ENCODE measurements around the gene EGLN2. TPM values are rescaled to one million over a fixed set of nuclear protein-coding genes. Genes with fewer than 3 reads are reported as not detected.
A peak's percentile ranks its signal among the peaks of the same experiment; 100 is the strongest.

The EGLN2 gene
- total RNA-seq, 1 donor from 2014 or later = 147 TPM

DNA sequence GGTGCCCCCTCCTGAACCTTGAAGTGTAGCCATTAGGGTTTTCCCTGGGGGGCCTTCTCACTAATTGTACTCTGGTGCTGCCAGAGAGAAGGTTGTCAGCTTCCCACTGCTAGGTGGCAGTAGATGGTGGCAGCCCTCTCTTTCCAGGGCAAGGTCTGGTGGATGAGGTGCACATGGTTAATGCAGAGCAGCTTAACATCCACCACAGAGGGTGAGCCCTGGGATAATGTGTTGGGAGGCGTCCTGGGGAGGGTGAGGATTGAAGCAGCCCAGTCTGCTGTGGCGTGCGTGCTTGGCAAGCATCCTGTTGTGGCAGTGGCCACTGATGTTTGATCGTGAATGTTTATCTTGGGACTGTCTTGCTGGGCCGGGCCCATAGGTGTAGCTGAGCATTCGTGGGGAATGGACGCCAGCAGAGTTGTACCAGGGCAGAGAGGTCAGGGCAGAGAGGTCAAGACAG is 5.8 kb downstream of the EGLN2 start:
- peak overlapping the region; percentile 92 for H3K27ac Mint-ChIP-seq
- TF ChIP-seq CTCF (IDR thresholded peaks at IDR 0.05) = no peak
- no peak for ATAC-seq (ENCODE audit: low read depth)
- ChIA-PET POLR2A (interaction anchor here (0.6 to 4.6 kb wide), 4 partner anchors 27 to 88 kb away, joined by 3 to 50 read pairs (median 7); partner anchors contain the start of genes ACTMAP, COQ8B, ITPKC and RAB4B), CTCF (interaction anchor here (1.3 to 4.2 kb wide), 5 partner anchors 14 to 141 kb away, joined by 3 to 25 read pairs (median 5); partner anchors contain the start of genes COQ8B and RAB4B)
- H3K4me1 Mint-ChIP-seq = peaks cover 89% of the 10 kb centered on the region
- intact Hi-C loops (cut with micrococcal nuclease) = no loop called here
- H3K4me3 Mint-ChIP-seq = peak overlapping the region; percentile 15
- peaks cover 82% of the 10 kb centered on the region for H3K36me3 Mint-ChIP-seq (ENCODE audit: low read depth)
- no peaks in the 10 kb centered on the region for H3K27me3 Mint-ChIP-seq
- H3K9me3 Mint-ChIP-seq = no peaks in the 10 kb centered on the region
- no peak for DNase-seq

GRCh38 chr19:40805258-40805868 is 6.4 kb downstream of the EGLN2 start:
- no peaks in the 10 kb centered on the region for H3K27me3 Mint-ChIP-seq
- H3K36me3 Mint-ChIP-seq (ENCODE audit: low read depth) = peaks cover 81% of the 10 kb centered on the region
- peaks cover 87% of the 10 kb centered on the region for H3K4me1 Mint-ChIP-seq
- ATAC-seq (ENCODE audit: low read depth) (no peak), DNase-seq (no peak)
- H3K27ac Mint-ChIP-seq = peak overlapping the region; percentile 92
- intact Hi-C loops (cut with micrococcal nuclease) = no loop called here
- TF ChIP-seq CTCF (IDR thresholded peaks at IDR 0.05) = no peak
- CTCF ChIA-PET = interaction anchor here (1.3 to 4.2 kb wide), 5 partner anchors 14 to 142 kb away, joined by 3 to 25 read pairs (median 5); partner anchors contain the start of genes COQ8B and RAB4B
- POLR2A ChIA-PET = interaction anchor here (1.0 to 4.6 kb wide), 4 partner anchors 19 to 89 kb away, joined by 3 to 50 read pairs (median 10); partner anchors contain the start of genes ACTMAP, COQ8B, ITPKC and RAB4B
- no peak overlapping the region for H3K4me3 Mint-ChIP-seq
- H3K9me3 Mint-ChIP-seq = no peaks in the 10 kb centered on the region

DNA sequence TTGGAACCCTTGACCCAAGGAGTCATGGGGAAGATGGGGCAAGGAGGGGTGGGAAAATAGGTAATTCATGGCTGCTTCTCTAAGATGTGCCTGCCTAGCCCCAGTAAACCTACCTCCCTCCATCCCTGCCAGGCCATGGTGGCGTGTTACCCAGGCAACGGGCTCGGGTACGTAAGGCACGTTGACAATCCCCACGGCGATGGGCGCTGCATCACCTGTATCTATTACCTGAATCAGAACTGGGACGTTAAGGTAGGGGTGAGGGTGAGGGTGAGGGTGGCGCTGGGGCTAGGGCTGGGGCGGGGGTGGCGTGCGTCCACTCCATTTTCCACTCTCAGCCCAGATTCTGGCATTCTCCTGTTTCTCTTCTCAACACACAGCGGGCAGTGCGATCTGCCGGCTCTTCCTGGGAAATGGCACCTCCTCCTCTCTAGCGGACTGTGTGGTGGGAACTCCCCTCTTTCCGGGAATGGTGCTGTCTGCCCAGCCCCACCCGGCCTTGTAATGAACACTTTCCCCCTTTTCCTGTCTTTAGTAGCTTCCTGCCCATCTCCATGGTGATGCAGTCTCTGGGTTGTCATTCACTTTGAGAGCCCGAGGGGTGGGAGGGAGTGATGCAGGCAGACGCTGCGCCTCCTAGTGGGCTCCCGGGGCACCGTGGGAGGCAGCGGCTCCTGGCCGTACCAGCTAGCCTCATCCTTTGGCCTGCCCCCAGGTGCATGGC is 7.6 kb downstream of the EGLN2 start:
- H3K36me3 Mint-ChIP-seq (ENCODE audit: low read depth) = peaks cover 75% of the 10 kb centered on the region
- H3K27me3 Mint-ChIP-seq = no peaks in the 10 kb centered on the region

GRCh38 chr19:40807147-40808020 is 8.4 kb downstream of the EGLN2 start:
- Mint-ChIP-seq H3K27ac (peak overlapping the region; percentile 87), H3K27me3 (no peaks in the 10 kb centered on the region), H3K9me3 (no peaks in the 10 kb centered on the region), H3K4me3 (peak overlapping the region; percentile 69), H3K36me3 (ENCODE audit: low read depth) (peaks cover 67% of the 10 kb centered on the region), H3K4me1 (peaks cover 84% of the 10 kb centered on the region)
- no peak for TF ChIP-seq CTCF (IDR thresholded peaks at IDR 0.05)
- intact Hi-C loops (cut with micrococcal nuclease) = loop anchor here (1.0 kb wide), 2 partner anchors 9 to 145 kb away; no protein-coding TSS in a partner anchor
- POLR2A ChIA-PET = interaction anchor here (0.6 to 4.6 kb wide), 8 partner anchors 9 to 457 kb away, joined by 3 to 50 read pairs (median 6); partner anchors contain the start of genes ACTMAP, COQ8B, EGLN2 and HNRNPUL1
- ATAC-seq (ENCODE audit: low read depth) (no peak), DNase-seq (no peak)
- CTCF ChIA-PET = interaction anchor here (0.6 to 4.2 kb wide), 12 partner anchors 9 to 151 kb away, joined by 3 to 25 read pairs (median 4); partner anchors contain the start of genes ACTMAP, COQ8B, EGLN2 and ITPKC

More for the DNA sequence above, 7.6 kb downstream of the EGLN2 start:
- Mint-ChIP-seq H3K4me3 (peak overlapping the region; percentile 69), H3K27ac (peak overlapping the region; percentile 87), H3K9me3 (no peaks in the 10 kb centered on the region), H3K4me1 (peaks cover 84% of the 10 kb centered on the region)
- peak; percentile 18 for ATAC-seq (ENCODE audit: low read depth)
- TF ChIP-seq CTCF (IDR thresholded peaks at IDR 0.05) = no peak
- ChIA-PET POLR2A (interaction anchor here (0.6 to 4.6 kb wide), 9 partner anchors 8 to 457 kb away, joined by 3 to 50 read pairs (median 4); partner anchors contain the start of genes ACTMAP, COQ8B, EGLN2 and HNRNPUL1), CTCF (interaction anchor here (0.6 to 4.2 kb wide), 15 partner anchors 8 to 150 kb away, joined by 3 to 25 read pairs (median 4); partner anchors contain the start of genes ACTMAP, COQ8B, EGLN2 and ITPKC)
- intact Hi-C loops (cut with micrococcal nuclease) = loop anchor here (1.0 kb wide), 2 partner anchors 8 to 144 kb away; no protein-coding TSS in a partner anchor
- DNase-seq = peak; percentile 60
